Fibroblast of peridontal ligament (primary cell): ENCODE results near the gene TXNDC8.

ENCODE experiments used
- DNase-seq: peaks from one replicate; pipeline ENCODE4 v3.0.0-alpha.2; 2010; ENCODE audit errors: extremely low read depth

The TXNDC8 gene

GRCh38 chr9:110282018-110282738 is 55.5 kb downstream of the TXNDC8 start:
- DNase-seq = peak; percentile 79

- no peak for DNase-seq
These were observed 59.5 kb downstream of the TXNDC8 start for GRCh38 chr9:110278080-110278707.

- DNase-seq = no peak
These were observed 60.9 kb downstream of the TXNDC8 start for GRCh38 chr9:110276781-110277180.

GRCh38 chr9:110270211-110270995 is 67.3 kb downstream of the TXNDC8 start:
- DNase-seq = no peak

GRCh38 chr9:110266795-110267194 is 70.9 kb downstream of the TXNDC8 start:
- DNase-seq = no peak

- peak; percentile 82 for DNase-seq
These were observed 76.0 kb downstream of the TXNDC8 start for GRCh38 chr9:110261632-110262031.

GRCh38 chr9:110260911-110261310 is 76.8 kb downstream of the TXNDC8 start:
- peak; percentile 68 for DNase-seq

- DNase-seq = no peak
These were observed 78.1 kb downstream of the TXNDC8 start for GRCh38 chr9:110259566-110259965.

GRCh38 chr9:110258690-110259091 is 79.0 kb downstream of the TXNDC8 start:
- DNase-seq = no peak

- DNase-seq = no peak
These were observed 79.7 kb downstream of the TXNDC8 start for GRCh38 chr9:110257956-110258355.

- DNase-seq = no peak
These were observed 80.4 kb downstream of the TXNDC8 start for GRCh38 chr9:110257097-110257841.

GRCh38 chr9:110256380-110257096 is 81.1 kb downstream of the TXNDC8 start, which contains the start of gene TXN:
Gene TXN (minus strand): TSS chr9:110256507. CDS start chr9:110256435, 72 bp downstream.
- DNase-seq = peak; percentile 89

GRCh38 chr9:110255463-110256379 is 81.9 kb downstream of the TXNDC8 start:
- no peak for DNase-seq

GRCh38 chr9:110255034-110255462 is 82.6 kb downstream of the TXNDC8 start:
- DNase-seq = peak; percentile 54

GRCh38 chr9:110254500-110254899 is 83.2 kb downstream of the TXNDC8 start:
- no peak for DNase-seq
